Measurements from ENCODE around the gene RHOF. TPM values are rescaled to one million over a fixed set of nuclear protein-coding genes. Genes with fewer than 3 reads are reported as not detected.

Gene RHOF
- total RNA-seq, 1 donor = 10.9 TPM

DNA sequence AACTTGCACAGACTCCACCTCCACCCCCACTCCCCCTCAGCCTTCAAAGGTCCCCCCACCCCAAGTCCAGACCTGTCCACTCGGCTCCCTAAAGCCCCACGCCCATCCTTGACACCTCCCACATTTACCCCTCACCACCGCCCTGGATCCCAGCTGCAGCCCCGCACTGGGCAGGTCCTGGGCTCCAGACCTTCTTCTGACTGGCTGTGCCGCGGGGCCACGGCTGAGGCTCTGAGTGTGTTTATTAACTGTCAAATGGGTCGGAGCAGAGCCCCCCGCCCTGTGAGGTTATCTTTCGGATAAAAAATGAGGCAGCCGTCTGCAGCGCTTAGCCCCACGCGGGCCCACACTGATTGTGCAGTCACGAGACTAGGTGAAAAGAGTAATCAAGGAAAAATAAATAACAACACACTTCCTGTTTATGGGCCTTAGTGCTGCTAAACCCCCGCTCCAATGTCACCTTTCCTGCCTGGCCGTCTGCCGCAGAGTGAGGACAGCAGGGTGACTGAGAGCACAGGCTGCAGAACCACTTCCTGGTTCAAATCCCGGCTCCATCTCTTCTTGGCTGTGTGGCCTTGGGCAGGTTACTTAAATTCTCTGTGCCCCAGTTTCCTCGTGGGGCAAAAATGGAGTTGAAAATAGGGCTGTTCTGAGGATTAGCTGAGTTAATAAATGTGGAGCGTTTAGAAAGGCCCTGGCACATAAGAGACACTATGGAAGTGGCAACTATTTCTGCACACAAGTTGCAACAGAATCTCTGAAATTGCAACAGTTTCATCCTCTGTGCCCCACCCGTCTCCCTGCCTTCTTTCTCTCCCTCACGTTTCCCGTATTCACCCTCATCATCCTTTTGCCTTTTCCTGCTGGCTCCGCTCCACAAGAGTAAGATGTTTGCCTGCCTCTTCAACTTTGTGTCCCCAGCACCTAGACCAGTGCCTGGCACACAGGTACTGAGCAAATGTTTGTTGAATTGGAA is 19.7 kb upstream of the RHOF start:
- DNase-seq (ENCODE audit: low read depth) = peak; percentile 65
- TF ChIP-seq, protein P1, sequence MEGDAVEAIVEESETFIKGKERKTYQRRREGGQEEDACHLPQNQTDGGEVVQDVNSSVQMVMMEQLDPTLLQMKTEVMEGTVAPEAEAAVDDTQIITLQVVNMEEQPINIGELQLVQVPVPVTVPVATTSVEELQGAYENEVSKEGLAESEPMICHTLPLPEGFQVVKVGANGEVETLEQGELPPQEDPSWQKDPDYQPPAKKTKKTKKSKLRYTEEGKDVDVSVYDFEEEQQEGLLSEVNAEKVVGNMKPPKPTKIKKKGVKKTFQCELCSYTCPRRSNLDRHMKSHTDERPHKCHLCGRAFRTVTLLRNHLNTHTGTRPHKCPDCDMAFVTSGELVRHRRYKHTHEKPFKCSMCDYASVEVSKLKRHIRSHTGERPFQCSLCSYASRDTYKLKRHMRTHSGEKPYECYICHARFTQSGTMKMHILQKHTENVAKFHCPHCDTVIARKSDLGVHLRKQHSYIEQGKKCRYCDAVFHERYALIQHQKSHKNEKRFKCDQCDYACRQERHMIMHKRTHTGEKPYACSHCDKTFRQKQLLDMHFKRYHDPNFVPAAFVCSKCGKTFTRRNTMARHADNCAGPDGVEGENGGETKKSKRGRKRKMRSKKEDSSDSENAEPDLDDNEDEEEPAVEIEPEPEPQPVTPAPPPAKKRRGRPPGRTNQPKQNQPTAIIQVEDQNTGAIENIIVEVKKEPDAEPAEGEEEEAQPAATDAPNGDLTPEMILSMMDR (IDR thresholded peaks at IDR 0.05; ENCODE audit: insufficient read depth, low read length) = no peak
- H3K4me3 ChIP-seq (ENCODE audit: low read depth, low read length) = peak overlapping the region; percentile 81

DNA sequence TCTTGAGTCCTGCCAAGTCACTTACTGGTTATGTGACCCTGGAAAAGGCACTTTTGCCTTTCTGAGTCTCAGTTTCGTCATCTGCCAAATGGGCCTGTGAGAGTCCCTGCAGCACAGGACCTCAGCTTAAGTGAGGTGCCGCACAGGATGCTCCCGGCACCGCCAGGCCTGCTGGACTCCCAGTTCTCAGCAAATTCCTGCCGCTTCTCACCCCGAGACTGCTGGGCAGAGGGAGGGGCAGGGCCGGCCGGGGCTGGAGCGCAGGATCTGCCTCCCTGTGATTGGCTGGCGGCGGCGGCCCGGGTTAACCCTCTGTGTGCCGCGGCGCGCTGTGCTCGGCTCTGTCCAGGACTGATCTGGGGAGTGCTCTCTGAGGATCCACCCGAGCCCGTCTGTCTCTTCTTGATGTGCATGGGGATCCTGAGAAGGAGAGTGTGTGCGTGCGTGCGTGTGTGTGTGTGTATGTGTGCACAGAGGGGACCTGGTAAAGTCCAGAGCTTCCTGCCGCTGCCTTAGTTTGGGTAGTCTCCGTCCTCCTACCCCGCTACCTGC is 18.9 kb upstream of the RHOF start:
- peak; percentile 79 for DNase-seq (ENCODE audit: low read depth)
- H3K4me3 ChIP-seq (ENCODE audit: low read depth, low read length) = peak overlapping the region; percentile 81
- TF ChIP-seq, protein P1 (IDR thresholded peaks at IDR 0.05; ENCODE audit: insufficient read depth, low read length) = no peak

DNA sequence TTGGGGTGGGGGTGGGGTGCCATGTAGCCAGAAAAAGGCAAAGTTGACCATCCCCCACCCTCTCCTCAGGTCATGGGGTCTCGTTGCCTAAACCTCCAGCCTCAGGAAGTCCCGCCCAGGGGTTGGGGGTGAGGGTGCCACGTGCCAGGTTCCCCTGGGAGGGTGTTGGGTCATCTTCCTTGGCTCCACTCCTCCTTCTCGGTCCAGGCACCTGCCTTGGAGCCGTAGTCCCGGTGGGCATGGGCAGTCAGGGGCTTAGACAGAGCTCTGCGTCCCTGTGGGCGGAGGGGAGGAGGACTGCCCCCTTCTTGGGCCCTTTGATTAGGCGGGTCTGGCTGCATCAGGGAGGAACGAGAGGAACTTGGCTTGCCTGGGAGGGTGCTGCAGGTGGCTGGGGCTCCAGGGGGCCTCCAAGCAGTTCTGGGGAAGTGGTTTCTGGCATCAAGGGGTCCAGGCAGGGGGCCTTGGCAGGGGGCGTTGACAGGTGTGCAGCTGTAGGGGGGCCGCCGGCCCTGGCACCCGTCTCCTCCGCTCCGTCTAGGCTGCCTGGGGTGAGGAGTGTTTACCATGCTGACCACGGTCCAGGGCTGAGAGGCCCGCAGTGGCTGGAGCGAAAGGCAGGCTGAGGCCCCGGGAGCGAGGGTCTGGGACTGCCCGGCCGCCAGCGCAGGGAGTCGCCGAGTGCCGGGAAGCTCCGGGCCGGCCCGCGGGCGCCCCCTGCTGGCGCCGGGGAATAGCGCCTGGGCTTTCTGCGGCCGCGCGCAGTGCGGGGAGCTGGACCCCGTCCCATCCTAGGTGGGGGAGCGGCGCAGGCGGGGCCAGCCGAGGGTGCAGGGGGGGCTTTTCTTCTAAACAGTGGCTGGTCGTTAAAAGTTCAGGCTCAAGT is 18.2 kb upstream of the RHOF start:
- peak; percentile 63 for DNase-seq (ENCODE audit: low read depth)

DNA sequence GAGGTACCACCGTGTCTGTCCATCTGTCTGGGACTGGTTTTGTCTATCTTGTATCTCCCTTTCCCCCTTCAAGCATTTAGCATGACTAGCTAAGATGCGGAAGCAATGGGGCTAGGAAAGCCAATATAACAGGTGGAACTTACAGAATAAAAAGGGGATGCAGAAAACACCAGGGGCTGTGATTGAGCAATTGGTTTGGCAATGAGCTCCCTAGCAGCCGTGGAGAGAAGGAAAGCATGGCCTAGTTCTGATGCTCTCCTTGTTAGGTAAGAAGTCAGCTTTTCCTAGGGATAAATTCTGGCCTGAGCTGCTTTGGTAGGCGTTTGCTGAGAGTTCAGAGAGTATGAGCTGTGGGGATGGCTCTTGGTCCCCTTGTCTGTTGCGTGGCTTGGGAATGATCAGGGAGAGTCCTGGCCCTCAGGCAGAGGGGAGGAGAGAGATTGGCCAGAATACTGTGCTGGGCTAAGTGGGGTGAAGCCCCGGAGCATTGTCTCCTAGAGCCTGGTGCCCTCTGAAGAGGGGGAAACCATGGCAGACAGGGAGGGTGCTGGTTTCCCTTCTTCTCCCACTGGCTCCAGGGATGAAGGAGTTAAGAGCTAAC is 17.4 kb upstream of the RHOF start:
- H3K4me3 ChIP-seq (ENCODE audit: low read depth, low read length) = peak overlapping the region; percentile 81
- TF ChIP-seq, protein P1 (IDR thresholded peaks at IDR 0.05; ENCODE audit: insufficient read depth, low read length) = no peak
- peak; percentile 28 for DNase-seq (ENCODE audit: low read depth)

More for the DNA sequence above, 18.2 kb upstream of the RHOF start:
- TF ChIP-seq, protein P1 (IDR thresholded peaks at IDR 0.05; ENCODE audit: insufficient read depth, low read length) = peak; percentile 70
- H3K4me3 ChIP-seq (ENCODE audit: low read depth, low read length) = peak overlapping the region; percentile 81

DNA sequence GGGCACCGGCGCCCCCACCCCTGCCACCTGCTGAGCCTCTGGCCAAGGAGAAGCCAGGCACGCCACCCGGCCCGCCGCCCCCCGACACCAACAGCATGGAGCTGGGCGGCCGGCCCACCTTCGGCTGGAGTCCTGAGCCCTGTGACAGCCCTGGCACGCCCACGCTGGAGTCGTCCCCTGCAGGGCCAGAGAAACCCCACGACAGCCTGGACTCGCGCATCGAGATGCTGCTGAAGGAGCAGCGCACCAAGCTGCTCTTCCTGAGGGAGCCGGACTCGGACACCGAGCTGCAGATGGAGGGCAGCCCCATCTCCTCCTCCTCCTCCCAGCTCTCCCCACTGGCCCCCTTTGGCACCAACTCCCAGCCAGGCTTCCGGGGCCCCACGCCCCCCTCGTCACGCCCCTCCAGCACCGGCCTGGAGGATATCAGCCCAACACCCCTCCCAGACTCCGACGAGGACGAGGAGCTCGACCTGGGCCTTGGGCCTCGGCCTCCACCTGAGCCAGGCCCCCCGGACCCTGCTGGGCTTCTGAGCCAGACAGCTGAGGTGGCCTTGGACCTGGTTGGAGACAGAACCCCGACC is 16.8 kb upstream of the RHOF start:
- no peak for DNase-seq (ENCODE audit: low read depth)
- peak overlapping the region; percentile 81 for H3K4me3 ChIP-seq (ENCODE audit: low read depth, low read length)
- TF ChIP-seq, protein P1 (IDR thresholded peaks at IDR 0.05; ENCODE audit: insufficient read depth, low read length) = no peak

DNA sequence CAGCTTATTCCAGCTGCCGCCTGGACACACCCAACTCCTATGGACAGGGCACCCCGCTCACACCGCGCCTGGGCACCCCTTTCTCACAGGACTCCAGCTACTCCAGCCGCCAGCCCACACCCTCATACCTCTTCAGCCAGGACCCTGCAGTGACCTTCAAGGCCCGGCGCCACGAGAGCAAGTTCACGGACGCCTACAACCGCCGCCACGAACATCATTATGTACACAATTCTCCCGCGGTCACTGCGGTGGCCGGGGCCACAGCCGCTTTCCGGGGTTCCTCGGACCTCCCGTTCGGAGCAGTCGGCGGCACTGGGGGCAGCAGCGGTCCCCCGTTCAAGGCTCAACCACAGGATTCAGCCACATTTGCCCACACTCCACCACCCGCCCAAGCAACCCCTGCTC is 16.2 kb upstream of the RHOF start:
- H3K4me3 ChIP-seq (ENCODE audit: low read depth, low read length) = no peak overlapping the region
- no peak for DNase-seq (ENCODE audit: low read depth)
- TF ChIP-seq, protein P1 (IDR thresholded peaks at IDR 0.05; ENCODE audit: insufficient read depth, low read length) = no peak

All from fibroblast of the aortic adventitia (primary cell).